GM23338 (cell line): ENCODE results near the gene TAF10.
A peak's percentile ranks its signal among the peaks of the same experiment; 100 is the strongest.

Experiments
- CREB1 ChIP-seq: fragments of 250-450 bp; sonication (Bioruptor Pico); IDR thresholded peaks from 2 replicates; pipeline ENCODE4 v1.5.0; 2020; ENCODE audit warnings: low read depth, mild to moderate bottlenecking, moderate library complexity
- STAT1 ChIP-seq: IDR thresholded peaks from one replicate; pipeline ENCODE4 v1.6.1; 2016; ENCODE audit warnings: antibody characterized with exemption; ENCODE audit not compliant: unreplicated experiment
- TF ChIP-seq, protein P1 (sequence below), 2 experiments: fragments of 200-600 bp in 1 of 2; sonication (generic) in 1 of 2; conservative IDR thresholded peaks; 2 replicates each; pipeline versions ENCODE4 v1.5.1 to v1.6.1; 2016 to 2017; ENCODE audit warnings: antibody characterized with exemption in 2 of 2, low read depth in 2 of 2, mild to moderate bottlenecking in 2 of 2, moderate library complexity in 1 of 2
- TF ChIP-seq, protein P2 (sequence below): IDR thresholded peaks from 2 replicates; pipeline ENCODE4 v1.6.1; 2016; ENCODE audit warnings: antibody characterized with exemption

DNA sequence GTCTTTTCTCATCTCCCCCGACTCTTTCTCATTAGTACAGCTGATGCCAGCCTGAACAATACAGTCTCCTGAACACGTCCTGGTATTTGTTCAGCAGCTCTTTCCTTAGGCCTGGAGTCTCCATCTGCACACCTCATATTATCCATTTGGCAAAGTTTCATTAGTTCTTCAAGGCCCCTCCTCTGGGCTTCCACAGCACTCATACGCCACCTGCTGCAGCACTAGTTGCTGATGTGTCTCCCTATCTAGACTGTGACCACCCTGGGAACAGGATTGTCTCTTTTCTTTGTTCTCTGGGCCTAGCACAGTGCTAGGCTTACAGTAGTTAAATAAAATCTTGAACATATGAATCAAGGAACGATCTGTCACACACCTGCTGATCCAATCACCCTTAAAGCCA is 26.4 kb upstream of the TAF10 start:
- TF ChIP-seq, protein P1, sequence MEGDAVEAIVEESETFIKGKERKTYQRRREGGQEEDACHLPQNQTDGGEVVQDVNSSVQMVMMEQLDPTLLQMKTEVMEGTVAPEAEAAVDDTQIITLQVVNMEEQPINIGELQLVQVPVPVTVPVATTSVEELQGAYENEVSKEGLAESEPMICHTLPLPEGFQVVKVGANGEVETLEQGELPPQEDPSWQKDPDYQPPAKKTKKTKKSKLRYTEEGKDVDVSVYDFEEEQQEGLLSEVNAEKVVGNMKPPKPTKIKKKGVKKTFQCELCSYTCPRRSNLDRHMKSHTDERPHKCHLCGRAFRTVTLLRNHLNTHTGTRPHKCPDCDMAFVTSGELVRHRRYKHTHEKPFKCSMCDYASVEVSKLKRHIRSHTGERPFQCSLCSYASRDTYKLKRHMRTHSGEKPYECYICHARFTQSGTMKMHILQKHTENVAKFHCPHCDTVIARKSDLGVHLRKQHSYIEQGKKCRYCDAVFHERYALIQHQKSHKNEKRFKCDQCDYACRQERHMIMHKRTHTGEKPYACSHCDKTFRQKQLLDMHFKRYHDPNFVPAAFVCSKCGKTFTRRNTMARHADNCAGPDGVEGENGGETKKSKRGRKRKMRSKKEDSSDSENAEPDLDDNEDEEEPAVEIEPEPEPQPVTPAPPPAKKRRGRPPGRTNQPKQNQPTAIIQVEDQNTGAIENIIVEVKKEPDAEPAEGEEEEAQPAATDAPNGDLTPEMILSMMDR (conservative IDR thresholded peaks at IDR 0.05; ENCODE audit: low read depth in 2 of 2), result peak in 1 of 2 experiments; percentile 14; a peak in 1 of 4 replicates
- TF ChIP-seq STAT1, result no peak
- TF ChIP-seq, protein P2, sequence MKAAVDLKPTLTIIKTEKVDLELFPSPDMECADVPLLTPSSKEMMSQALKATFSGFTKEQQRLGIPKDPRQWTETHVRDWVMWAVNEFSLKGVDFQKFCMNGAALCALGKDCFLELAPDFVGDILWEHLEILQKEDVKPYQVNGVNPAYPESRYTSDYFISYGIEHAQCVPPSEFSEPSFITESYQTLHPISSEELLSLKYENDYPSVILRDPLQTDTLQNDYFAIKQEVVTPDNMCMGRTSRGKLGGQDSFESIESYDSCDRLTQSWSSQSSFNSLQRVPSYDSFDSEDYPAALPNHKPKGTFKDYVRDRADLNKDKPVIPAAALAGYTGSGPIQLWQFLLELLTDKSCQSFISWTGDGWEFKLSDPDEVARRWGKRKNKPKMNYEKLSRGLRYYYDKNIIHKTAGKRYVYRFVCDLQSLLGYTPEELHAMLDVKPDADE, result no peak
- no peak for TF ChIP-seq CREB1 (CRISPR knock-in tag)
